GM23248 (cell line): Measurements from ENCODE around the gene SMC1A.

ENCODE experiments used
- EZH2 ChIP-seq: fragments of 200-600 bp; sonication (generic); IDR thresholded peaks from 2 replicates; pipeline ENCODE4 v1.6.1; 2018; ENCODE audit warnings: antibody characterized with exemption, mild to moderate bottlenecking; ENCODE audit not compliant: insufficient read depth, poor library complexity, severe bottlenecking
- EZH2phosphoT487 ChIP-seq: fragments of 200-600 bp; sonication (generic); IDR thresholded peaks from 2 replicates; pipeline ENCODE4 v1.6.1; 2018; ENCODE audit warnings: antibody characterized with exemption, moderate library complexity, mild to moderate bottlenecking, low read depth; ENCODE audit not compliant: insufficient read depth

DNA sequence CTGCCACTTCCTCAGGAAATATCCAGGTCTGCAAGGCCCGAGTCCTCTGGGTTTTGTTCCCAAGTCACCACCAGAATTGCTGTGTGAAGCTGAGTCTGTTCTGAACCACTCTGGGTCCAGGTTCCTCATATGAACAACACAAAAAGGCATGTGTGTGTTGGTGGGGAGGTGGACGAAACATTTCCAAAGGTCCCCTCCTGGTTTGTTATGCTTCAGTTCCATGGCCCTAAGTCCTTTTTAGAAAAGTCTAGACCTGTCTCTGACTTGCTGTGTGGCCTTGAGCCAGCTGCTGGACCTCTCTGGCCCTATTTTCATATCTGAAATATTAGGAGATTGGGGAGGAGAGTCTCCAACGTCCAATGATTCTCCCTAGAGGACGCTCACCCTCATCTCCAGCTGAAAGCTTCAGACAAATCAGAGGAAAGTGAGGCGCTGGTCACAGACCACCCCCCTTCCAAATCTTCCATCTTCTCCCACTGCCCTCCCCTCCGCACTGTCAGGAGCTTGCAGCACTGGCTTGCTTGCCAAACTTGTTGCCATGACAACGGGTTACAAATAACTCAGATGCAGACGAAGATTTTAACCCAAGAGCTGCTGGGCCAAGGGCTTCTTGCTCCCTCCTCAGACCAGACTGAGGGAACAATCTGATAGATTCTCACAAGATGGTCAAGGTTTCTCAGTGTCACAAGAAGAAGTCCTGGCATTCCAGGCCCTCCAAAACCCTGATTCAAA lies 64.5 kb downstream of the SMC1A start:
- no peak for TF ChIP-seq EZH2
- no peak for TF ChIP-seq EZH2phosphoT487
